ENCODE measurements around the gene MBD3.

DNA sequence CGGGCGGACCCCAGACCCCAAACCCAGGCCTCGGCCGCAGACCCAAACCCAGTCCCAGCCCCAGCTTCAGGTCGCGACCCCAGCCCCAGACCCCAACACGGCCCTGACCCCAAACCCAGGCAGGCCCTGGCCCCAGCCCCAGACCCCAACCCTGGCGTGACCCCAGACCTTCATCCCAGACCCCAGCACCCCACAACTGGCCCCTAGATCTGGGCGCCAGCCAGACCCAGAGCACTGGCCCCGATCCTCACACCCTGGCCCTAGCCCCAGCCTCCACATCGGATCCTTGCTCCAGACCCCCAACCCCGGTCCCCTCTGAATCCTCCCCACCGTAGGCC lies 7.5 kb downstream of the MBD3 start:
- TF ChIP-seq, protein P1, sequence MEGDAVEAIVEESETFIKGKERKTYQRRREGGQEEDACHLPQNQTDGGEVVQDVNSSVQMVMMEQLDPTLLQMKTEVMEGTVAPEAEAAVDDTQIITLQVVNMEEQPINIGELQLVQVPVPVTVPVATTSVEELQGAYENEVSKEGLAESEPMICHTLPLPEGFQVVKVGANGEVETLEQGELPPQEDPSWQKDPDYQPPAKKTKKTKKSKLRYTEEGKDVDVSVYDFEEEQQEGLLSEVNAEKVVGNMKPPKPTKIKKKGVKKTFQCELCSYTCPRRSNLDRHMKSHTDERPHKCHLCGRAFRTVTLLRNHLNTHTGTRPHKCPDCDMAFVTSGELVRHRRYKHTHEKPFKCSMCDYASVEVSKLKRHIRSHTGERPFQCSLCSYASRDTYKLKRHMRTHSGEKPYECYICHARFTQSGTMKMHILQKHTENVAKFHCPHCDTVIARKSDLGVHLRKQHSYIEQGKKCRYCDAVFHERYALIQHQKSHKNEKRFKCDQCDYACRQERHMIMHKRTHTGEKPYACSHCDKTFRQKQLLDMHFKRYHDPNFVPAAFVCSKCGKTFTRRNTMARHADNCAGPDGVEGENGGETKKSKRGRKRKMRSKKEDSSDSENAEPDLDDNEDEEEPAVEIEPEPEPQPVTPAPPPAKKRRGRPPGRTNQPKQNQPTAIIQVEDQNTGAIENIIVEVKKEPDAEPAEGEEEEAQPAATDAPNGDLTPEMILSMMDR (conservative IDR thresholded peaks at IDR 0.05 in 1 of 2, IDR thresholded peaks at IDR 0.05 in 1 of 2; ENCODE audit: low read depth in 1 of 2, low read length in 2 of 2) = no peak
- TF ChIP-seq EZH2 (IDR thresholded peaks at IDR 0.05; ENCODE audit: low read length, missing control alignments) = no peak

Measured in fibroblast of lung (primary cell).